Suprapubic skin (tissue), 4 donors: ENCODE results near the gene PRKAR2B. TPM values are rescaled to one million over a fixed set of nuclear protein-coding genes. Genes with fewer than 3 reads are reported as not detected.
A peak's percentile ranks its signal among the peaks of the same experiment; 100 is the strongest.

Experiments used
- DNase-seq, 2 donors: peaks; one replicate each; pipeline ENCODE4 v3.0.0-alpha.2; 2019; ENCODE audit warnings: low spot score in 2 of 2
- H3K27ac ChIP-seq: fragments of 200-600 bp; sonication (generic); one replicate; pipeline ENCODE4 v1.5.1; 2019
- H3K27me3 ChIP-seq: fragments of 200-600 bp; sonication (generic); one replicate; pipeline ENCODE4 v1.5.1; 2019
- H3K36me3 ChIP-seq: fragments of 200-600 bp; sonication (generic); one replicate; pipeline ENCODE4 v1.5.1; 2019
- H3K4me1 ChIP-seq: fragments of 200-600 bp; sonication (generic); one replicate; pipeline ENCODE4 v1.5.1; 2019
- H3K4me3 ChIP-seq: fragments of 200-600 bp; sonication (generic); one replicate; pipeline ENCODE4 v1.5.1; 2019; ENCODE audit warnings: mild to moderate bottlenecking
- H3K9me3 ChIP-seq: fragments of 200-600 bp; sonication (generic); one replicate; pipeline ENCODE4 v1.5.1; 2019
- CTCF ChIP-seq, 2 donors: fragments of 200-600 bp in 1 of 2; fragments of 450-650 bp in 1 of 2; sonication (generic) in 1 of 2; IDR thresholded peaks; one replicate each; pipeline ENCODE4 v1.5.1; 2016 to 2019; ENCODE audit warnings: antibody characterized with exemption in 2 of 2, mild to moderate bottlenecking in 1 of 2, moderate library complexity in 1 of 2
- EP300 ChIP-seq: sonication (generic); formaldehyde crosslinking; IDR thresholded peaks from one replicate; pipeline ENCODE4 v1.6.1; 2017; ENCODE audit warnings: antibody characterized with exemption
- POLR2A ChIP-seq, 2 donors: fragments of 450-650 bp; IDR thresholded peaks; one replicate each; pipeline ENCODE4 v1.6.1; 2017; ENCODE audit warnings: antibody characterized with exemption in 2 of 2, mild to moderate bottlenecking in 2 of 2, moderate library complexity in 2 of 2
- POLR2AphosphoS5 ChIP-seq, 3 donors: sonication (generic); formaldehyde crosslinking; IDR thresholded peaks; one replicate each; pipeline ENCODE4 v1.6.1; 2017; ENCODE audit warnings: antibody characterized with exemption in 3 of 3
- WGBS: methylation state at CpG from one replicate; pipeline ENCODE4 v1.1.5; 2018; 5-methylcytosine and 5-hydroxymethylcytosine counted together
- total RNA-seq, 4 donors: library from RNA; depleted of rRNA; stranded (reverse); fragments of >200 nt; gene quantifications; one replicate each; pipeline ENCODE4 v1.1.0, GENCODE V29; 2016

The PRKAR2B gene
- total RNA-seq, 4 donors from 2014 or later: 4.2 to 10.8 (median 6.2) TPM

- peaks cover 9% of the 10 kb centered on the region for H3K4me1 ChIP-seq
- DNase-seq: no peak
- H3K27me3 ChIP-seq: no peaks in the 10 kb centered on the region
- 94% methylated on average over 6 of the region's 6 CpGs for WGBS
- TF ChIP-seq CTCF (IDR thresholded peaks at IDR 0.05) (no peak), EP300 (no peak), POLR2A (IDR thresholded peaks at IDR 0.05) (no peak), POLR2AphosphoS5 (IDR thresholded peaks at IDR 0.05) (no peak)
- H3K9me3 ChIP-seq: no peaks in the 10 kb centered on the region
- H3K4me3 ChIP-seq: no peak overlapping the region
- no peak overlapping the region for H3K27ac ChIP-seq
- H3K36me3 ChIP-seq: peaks cover 65% of the 10 kb centered on the region
Measured at GRCh38 chr7:107206136-107206535, 161.6 kb downstream of the PRKAR2B start.

- TF ChIP-seq CTCF (IDR thresholded peaks at IDR 0.05) (no peak), POLR2AphosphoS5 (IDR thresholded peaks at IDR 0.05) (no peak), POLR2A (IDR thresholded peaks at IDR 0.05) (no peak), EP300 (no peak)
- no peaks in the 10 kb centered on the region for H3K9me3 ChIP-seq
- no peak overlapping the region for H3K27ac ChIP-seq
- no peak overlapping the region for H3K4me3 ChIP-seq
- WGBS: 50% methylated on average over 3 of the region's 3 CpGs
- H3K4me1 ChIP-seq: peaks cover 9% of the 10 kb centered on the region
- H3K36me3 ChIP-seq: peaks cover 59% of the 10 kb centered on the region
- no peaks in the 10 kb centered on the region for H3K27me3 ChIP-seq
- DNase-seq: no peak
Measured at GRCh38 chr7:107206706-107207105, 162.2 kb downstream of the PRKAR2B start.

GRCh38 chr7:107207459-107207858 is 163.0 kb downstream of the PRKAR2B start:
- TF ChIP-seq CTCF (IDR thresholded peaks at IDR 0.05) (no peak), POLR2A (IDR thresholded peaks at IDR 0.05) (no peak), EP300 (no peak)
- no peaks in the 10 kb centered on the region for H3K27me3 ChIP-seq
- H3K36me3 ChIP-seq: peaks cover 52% of the 10 kb centered on the region
- H3K9me3 ChIP-seq: no peaks in the 10 kb centered on the region
- WGBS: 81% methylated on average over 5 of the region's 5 CpGs
- H3K4me3 ChIP-seq: no peak overlapping the region
- no peak for DNase-seq
- H3K4me1 ChIP-seq: peaks cover 9% of the 10 kb centered on the region
- peak overlapping the region; percentile 15 for H3K27ac ChIP-seq

- no peak overlapping the region for H3K4me3 ChIP-seq
- H3K36me3 ChIP-seq: peaks cover 52% of the 10 kb centered on the region
- no peaks in the 10 kb centered on the region for H3K27me3 ChIP-seq
- H3K27ac ChIP-seq: peak overlapping the region; percentile 19
- no peaks in the 10 kb centered on the region for H3K9me3 ChIP-seq
- DNase-seq: no peak
- WGBS: 54% methylated on average over 3 of the region's 3 CpGs
- no peak for TF ChIP-seq POLR2A (IDR thresholded peaks at IDR 0.05)
- no peak for TF ChIP-seq CTCF (IDR thresholded peaks at IDR 0.05)
- peaks cover 9% of the 10 kb centered on the region for H3K4me1 ChIP-seq
Measured at GRCh38 chr7:107208024-107208521, 163.6 kb downstream of the PRKAR2B start.

- H3K4me3 ChIP-seq: no peak overlapping the region
- no peaks in the 10 kb centered on the region for H3K27me3 ChIP-seq
- TF ChIP-seq EP300 (no peak), POLR2A (IDR thresholded peaks at IDR 0.05) (no peak), CTCF (IDR thresholded peaks at IDR 0.05) (no peak), POLR2AphosphoS5 (IDR thresholded peaks at IDR 0.05) (no peak)
- peak overlapping the region; percentile 19 for H3K27ac ChIP-seq
- no peaks in the 10 kb centered on the region for H3K9me3 ChIP-seq
- peaks cover 9% of the 10 kb centered on the region for H3K4me1 ChIP-seq
- H3K36me3 ChIP-seq: peaks cover 49% of the 10 kb centered on the region
- DNase-seq: no peak
- 96% methylated on average over 5 of the region's 5 CpGs for WGBS
Measured at GRCh38 chr7:107208563-107208962, 164.1 kb downstream of the PRKAR2B start.
